NCI-H128 (cell line): Measurements from ENCODE around the gene KRTAP22-1.

Experiments used
- DNase-seq: peaks from one replicate; lab custom pipeline; 2025; ENCODE audit not compliant: unreplicated experiment; lab: John Stamatoyannopoulos, UW

The KRTAP22-1 gene

GRCh38 chr21:30600787-30601186 lies at the start of gene KRTAP22-1:
Gene KRTAP22-1, plus strand, starts transcription at chr21:30601087.
- DNase-seq = no peak

DNA sequence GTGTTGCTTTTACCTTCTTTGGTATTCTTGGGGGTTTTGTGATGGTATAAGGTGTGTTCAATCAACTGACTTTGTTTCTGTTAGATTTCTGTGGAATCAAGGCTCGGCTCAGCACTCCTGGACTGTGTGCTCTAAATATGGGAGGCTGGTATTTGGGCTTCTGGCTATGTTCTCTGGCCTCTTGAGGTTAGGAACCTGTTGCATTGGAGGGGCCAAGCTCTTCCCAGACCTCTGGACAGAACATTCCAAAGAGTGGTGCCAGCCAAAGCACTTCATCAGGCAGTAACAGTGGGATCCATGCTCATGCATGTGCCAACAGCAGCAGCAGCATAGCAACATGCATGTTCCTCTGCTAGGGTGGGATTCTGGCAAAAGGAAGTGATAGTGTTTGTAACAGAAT lies 48.1 kb upstream of the KRTAP22-1 start:
- no peak for DNase-seq

GRCh38 chr21:30555095-30555494 lies 45.8 kb upstream of the KRTAP22-1 start:
- no peak for DNase-seq

DNA sequence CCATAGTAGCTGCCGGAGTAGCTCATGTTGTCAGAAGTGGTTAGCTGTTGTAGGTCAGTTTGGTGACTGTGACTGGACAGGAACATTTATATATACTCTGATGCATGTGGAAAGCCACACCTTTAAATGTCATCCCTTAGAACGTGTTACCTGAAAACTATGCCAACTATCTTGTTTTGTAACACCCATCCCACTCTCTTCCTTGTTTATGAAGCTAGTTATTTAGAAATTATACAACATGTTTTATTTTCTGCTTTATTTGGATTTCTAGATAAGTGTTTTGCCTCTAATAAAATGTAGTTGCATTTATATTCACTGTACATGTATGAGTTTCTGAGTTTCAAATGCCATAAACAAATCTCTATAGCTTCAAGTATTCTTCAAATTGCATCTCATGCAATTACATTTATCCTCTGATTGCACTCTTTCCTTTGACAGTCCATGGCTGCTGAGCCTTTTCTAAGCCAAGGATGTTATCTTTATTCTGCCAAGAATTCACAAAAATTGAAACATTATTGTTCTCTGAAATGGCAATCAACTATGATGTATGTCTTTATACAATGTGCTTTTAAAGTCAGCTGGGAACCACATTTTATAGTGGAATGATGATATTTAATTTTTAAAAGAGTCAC lies 39.5 kb upstream of the KRTAP22-1 start, which contains the start of gene KRTAP19-7:
Gene KRTAP19-7 (minus strand): TSS at position 51 of the 632 bp plus-strand sequence. CDS start 25 bp downstream, at position 26.
- DNase-seq = no peak

DNA sequence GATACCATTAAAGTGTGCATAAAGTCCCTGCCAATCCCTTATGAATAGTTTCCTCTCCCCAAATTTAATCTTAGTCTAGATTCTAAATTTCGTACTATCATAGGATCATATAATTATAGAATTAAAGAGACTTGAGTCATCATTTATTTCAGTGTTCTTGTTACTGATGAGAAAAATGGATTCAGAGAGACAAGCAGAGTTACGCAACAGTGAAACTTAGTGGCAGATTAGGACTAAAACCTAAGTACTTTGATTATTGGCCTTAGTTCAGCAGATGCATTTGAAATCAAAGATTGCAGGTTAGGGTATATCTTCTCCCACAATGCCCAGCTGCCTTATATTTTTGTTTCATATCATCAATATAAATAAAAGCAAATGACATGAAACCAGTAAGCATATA lies 38.9 kb upstream of the KRTAP22-1 start:
- DNase-seq = no peak

- no peak for DNase-seq
Measured at GRCh38 chr21:30563072-30563471, 37.8 kb upstream of the KRTAP22-1 start.

DNA sequence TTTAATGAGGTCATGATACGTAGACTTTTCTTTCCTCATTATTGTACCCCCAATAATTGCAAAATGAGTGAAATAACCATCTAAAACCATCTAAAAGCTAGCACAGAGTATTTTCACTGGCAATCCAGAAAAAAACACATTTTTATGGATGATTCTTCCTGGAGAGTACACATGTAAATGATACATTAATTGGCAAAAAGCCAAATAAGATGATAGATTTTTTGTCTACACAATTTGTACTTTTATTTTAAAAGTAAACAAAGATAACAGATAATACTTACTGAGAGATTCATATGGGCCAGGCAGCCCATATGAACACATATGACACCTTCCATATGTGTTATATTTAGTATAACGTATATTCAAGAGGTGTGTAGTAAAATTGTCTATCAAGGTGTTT lies 37.3 kb upstream of the KRTAP22-1 start:
- DNase-seq = no peak

DNA sequence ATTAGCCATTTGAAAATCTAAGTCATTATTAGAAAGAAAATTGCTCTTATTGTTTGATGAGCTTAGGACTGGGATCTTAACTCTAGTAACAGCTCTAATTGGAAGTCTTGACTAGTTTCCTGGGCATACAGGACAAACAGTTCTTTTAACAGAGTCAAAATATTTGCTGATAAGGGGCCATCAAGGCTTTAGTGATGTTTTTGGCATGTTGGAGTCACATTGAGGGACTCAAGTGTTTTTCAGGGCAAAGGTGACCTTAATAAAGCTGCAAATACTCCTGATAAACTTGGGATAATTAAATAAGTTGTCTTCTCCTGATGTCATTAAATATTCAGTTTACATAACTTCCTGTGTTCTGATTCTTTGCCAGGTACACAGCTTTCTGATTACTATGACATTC lies 33.3 kb upstream of the KRTAP22-1 start:
- DNase-seq = no peak

DNA sequence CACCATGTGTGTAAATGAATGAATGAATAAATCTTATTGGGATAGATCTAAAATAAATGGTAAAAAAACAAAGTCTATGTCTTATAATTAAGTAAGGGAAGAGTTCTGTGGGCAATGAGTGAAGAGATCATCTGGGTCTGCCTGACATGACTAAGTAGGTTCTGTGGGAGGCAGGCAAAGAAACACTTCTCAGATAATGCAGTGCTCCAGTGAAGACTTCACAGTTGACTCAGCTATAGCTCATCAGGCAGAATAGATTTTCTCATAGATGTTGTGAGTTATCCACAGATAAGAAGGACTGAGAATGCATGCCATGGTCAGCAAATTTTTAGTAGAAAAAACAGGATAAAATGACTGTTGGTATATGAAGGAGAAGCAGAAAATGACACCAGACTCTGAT lies 23.1 kb upstream of the KRTAP22-1 start:
- DNase-seq = no peak

GRCh38 chr21:30579346-30579745 lies 21.5 kb upstream of the KRTAP22-1 start:
- no peak for DNase-seq

DNA sequence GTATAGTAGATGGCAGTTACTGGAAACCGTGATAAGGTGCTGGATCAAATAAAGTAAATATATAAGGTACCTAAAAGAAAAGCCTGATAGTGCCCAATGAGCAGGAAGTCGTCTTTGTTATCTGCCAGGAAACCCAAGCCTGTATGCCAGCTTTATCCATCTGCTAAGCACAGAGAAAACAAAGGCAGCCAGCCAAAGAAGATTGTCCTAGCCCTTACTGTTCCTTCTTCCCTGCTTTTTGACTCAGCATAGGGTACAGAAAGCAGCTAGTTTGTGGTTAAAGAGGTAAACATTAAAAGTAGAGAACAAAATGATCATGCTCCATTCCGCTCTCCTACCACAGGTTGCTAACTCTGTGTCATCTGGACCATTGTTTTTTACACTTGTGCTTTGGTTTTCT lies 20.8 kb upstream of the KRTAP22-1 start:
- DNase-seq = no peak

DNA sequence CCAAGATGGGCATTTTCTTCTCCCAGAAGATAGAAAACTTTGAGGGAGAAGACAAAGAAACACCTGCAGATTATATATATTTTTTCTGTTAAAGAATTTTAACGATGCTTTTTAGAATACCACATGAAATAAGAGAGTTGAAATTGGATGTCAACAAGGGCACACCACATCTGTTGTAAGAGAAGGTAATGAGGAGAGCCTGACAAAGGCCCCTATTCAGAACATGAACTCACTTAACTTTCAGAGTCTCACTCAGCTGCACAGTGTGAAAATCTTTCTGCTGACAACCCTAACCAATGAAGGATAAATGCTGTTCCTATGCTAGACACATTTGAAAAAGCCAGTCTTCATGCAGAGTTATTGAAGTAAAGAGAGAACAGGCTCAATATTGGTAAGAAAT lies 18.0 kb upstream of the KRTAP22-1 start:
- no peak for DNase-seq

DNA sequence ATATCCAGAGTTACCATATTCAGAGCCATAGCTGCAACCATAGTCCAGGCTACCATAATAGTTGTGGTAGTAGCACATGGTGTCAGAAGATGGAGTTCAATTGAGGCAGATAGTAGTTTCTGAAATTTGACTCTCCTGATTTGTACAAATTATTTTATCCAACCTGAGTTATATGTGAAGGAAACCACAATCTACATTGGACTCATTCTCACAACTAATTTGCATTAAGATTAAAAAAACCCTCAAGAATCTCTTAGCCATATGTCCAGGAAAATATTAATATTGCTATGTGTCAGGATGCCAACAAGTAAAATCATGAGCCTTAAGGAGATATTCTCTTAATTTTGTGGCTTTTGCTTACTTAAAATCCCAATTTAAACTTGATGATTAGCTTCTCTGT lies 10.6 kb upstream of the KRTAP22-1 start, which contains the start of gene KRTAP22-2:
Gene KRTAP22-2 (minus strand): TSS at position 101 of the 400 bp plus-strand sequence.
- DNase-seq = no peak

GRCh38 chr21:30592140-30592539 lies 8.7 kb upstream of the KRTAP22-1 start, which contains the start of gene KRTAP6-3:
Gene KRTAP6-3, plus strand, starts transcription at chr21:30592440. Its CDS starts 6 bp downstream, at chr21:30592446.
- no peak for DNase-seq

GRCh38 chr21:30598802-30599201 lies 2.1 kb upstream of the KRTAP22-1 start, which contains the start of gene KRTAP6-2:
Gene KRTAP6-2, minus strand, starts transcription at chr21:30598902. Its CDS starts 28 bp downstream, at chr21:30598874.
- no peak for DNase-seq

- no peak for DNase-seq
Measured at GRCh38 chr21:30605968-30606367, 5.1 kb downstream of the KRTAP22-1 start.

DNA sequence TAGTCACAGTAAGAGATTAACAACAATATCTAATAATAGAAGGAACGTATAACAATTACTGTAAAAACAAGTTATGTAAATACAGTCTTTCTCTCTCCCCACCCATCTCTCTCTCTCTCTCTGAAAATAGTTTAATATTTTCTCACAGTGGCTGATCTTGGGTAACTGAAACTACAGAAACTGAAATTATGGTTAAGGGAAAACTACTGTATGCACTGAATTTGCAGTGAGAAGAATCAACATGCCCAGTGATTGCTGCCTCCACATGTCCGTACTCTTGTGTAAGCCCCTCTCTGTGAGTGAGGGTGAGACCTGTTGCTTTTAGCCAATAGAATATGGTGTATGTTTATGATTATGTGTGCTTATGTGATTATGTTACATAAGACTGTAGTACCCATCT lies 11.2 kb downstream of the KRTAP22-1 start:
- DNase-seq = no peak

GRCh38 chr21:30613836-30614235 lies 12.9 kb downstream of the KRTAP22-1 start, which contains the start of gene KRTAP6-1:
Gene KRTAP6-1, minus strand, starts transcription at chr21:30613930. Its CDS starts 26 bp downstream, at chr21:30613904.
- no peak for DNase-seq

DNA sequence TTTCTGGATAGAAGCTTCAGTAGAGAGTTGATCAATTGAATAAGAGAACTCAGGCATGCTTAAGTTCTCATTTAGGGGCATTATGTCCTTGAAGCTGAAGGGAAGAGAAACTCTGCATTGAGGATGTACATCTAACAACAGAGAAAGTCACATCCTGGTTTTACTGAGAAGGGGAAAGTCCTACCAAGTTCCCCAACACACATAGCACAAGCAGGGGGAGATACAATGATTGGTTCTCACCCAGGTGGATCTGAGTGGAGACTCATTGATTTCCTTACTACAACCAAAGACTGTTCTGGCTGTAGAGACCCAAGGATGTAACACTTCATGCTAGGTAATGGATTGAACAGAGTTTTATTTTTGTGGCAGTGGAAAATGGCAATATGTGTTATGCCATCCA lies 14.3 kb downstream of the KRTAP22-1 start:
- DNase-seq = no peak

- no peak for DNase-seq
Measured at GRCh38 chr21:30616125-30616524, 15.2 kb downstream of the KRTAP22-1 start, which contains the start of gene KRTAP20-1. Gene KRTAP20-1, plus strand, starts transcription at chr21:30616425. Its CDS starts 30 bp downstream, at chr21:30616455.

- no peak for DNase-seq
Measured at GRCh38 chr21:30620080-30620479, 19.2 kb downstream of the KRTAP22-1 start.

GRCh38 chr21:30620522-30620921 lies 19.6 kb downstream of the KRTAP22-1 start, which contains the start of gene KRTAP20-4:
Gene KRTAP20-4, plus strand, starts transcription at chr21:30620627.
- DNase-seq = no peak

DNA sequence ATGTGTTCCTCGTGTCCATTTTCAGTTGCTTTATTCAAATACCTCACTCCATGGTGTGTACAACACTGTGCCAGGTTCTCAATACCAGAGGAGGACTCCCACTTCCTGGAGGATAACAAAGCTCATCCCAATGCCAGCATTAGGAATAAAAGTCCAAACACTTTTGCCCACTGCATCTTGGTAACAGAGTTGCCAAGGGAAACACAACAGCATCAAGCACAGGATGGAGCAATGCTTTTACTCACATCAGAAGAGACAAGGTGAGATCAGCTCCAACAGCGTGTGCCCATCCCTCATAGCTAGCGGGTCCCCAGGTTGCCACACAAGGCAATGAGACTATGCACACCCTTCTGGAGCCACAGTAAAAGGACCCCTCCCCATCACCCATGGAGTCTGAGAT lies 22.5 kb downstream of the KRTAP22-1 start:
- DNase-seq = no peak
